HCT116 (cell line): Measurements from ENCODE around the gene PLAC8L1. TPM values are rescaled to one million over a fixed set of nuclear protein-coding genes. Genes with fewer than 3 reads are reported as not detected.

Experiments
- ATAC-seq: fragments of 200-7000 bp; cut with Tn5 transposase; 2 replicates; pipeline ENCODE4 v1.9.1; 2020; ENCODE audit warnings: mild to moderate bottlenecking, moderate library complexity
- BruUV-seq: library from RNA; stranded (reverse); fragments of 400-500 nt; replicated peaks from 2 replicates; lab custom pipeline; 2021; lab: Mats Ljungman, UMichigan
- CTCF ChIA-PET: fragments of 300-600 bp; sonication (Branson Sonifier 250); formaldehyde crosslinking; loops from one replicate; lab custom pipeline; 2021; ENCODE audit warnings: antibody characterized with exemption; lab: Charles Lee
- POLR2A ChIA-PET: fragments of 300-600, 350-600 bp; sonication (Branson Sonifier 250); formaldehyde crosslinking; loops from one replicate; lab custom pipeline; 2021; ENCODE audit warnings: antibody characterized with exemption; lab: Charles Lee
- RAD21 ChIA-PET, 2 experiments: fragments of 300-600 bp; sonication (Branson Sonifier 250); formaldehyde crosslinking; loops; one replicate each; lab custom pipeline; 2023; ENCODE audit warnings: low total read pairs in 2 of 2; ENCODE audit not compliant: uncharacterized antibody in 2 of 2, unreplicated experiment in 2 of 2, low non-redundant PET in 1 of 2; lab: Charles Lee
- DNase-seq: peaks from one replicate; pipeline ENCODE4 v3.0.0-alpha.2; 2010; ENCODE audit warnings: low read depth, low spot score
- H2AFZ ChIP-seq: fragments of 200-600 bp; shearing (Covaris generic), sonication (generic); 2 replicates; pipeline ENCODE4 v1.6.1; 2017; ENCODE audit warnings: low read depth, mixed run types, mixed read lengths, antibody characterized with exemption, low read length; ENCODE audit not compliant: poor library complexity, severe bottlenecking
- H3K27ac ChIP-seq: 2 replicates; pipeline ENCODE4 v1.5.1; 2012; ENCODE audit warnings: low read depth, low read length
- H3K27me3 ChIP-seq: fragments of 200-600 bp; sonication (generic); 2 replicates; pipeline ENCODE4 v1.6.1; 2016; ENCODE audit warnings: mixed run types, low read length, mixed read lengths; ENCODE audit not compliant: insufficient read depth
- H3K36me3 ChIP-seq, 2 experiments: fragments of 200-500 bp in 1 of 2; fragments of 200-600 bp in 1 of 2; sonication (Bioruptor generic) in 1 of 2; sonication (generic) in 1 of 2; 2 replicates each; pipeline versions ENCODE4 v1.5.1 to v1.6.1; 2014 to 2016; ENCODE audit warnings: low read length in 2 of 2, inconsistent platforms in 1 of 2, mixed read lengths in 1 of 2, mixed run types in 1 of 2; ENCODE audit not compliant: insufficient read depth in 2 of 2, control insufficient read depth in 1 of 2
- H3K4me1 ChIP-seq, 2 experiments: fragments of 200-600 bp in 1 of 2; sonication (generic) in 1 of 2; 2 replicates each; pipeline versions ENCODE4 v1.5.1 to v1.6.1; 2012 to 2017; ENCODE audit warnings: low read length in 2 of 2, inconsistent platforms in 1 of 2, mild to moderate bottlenecking in 1 of 2, mixed read lengths in 1 of 2, mixed run types in 1 of 2, moderate library complexity in 1 of 2; ENCODE audit not compliant: insufficient read depth in 2 of 2, control insufficient read depth in 1 of 2
- H3K4me2 ChIP-seq: fragments of 200-600 bp; sonication (generic); 2 replicates; pipeline ENCODE4 v1.6.1; 2017; ENCODE audit warnings: mixed run types, low read length, mixed read lengths
- H3K4me3 ChIP-seq, 2 experiments: fragments of 200-600 bp in 1 of 2; sonication (generic) in 1 of 2; replicated peaks in 1 of 2; 2 replicates each; pipeline ENCODE4 v1.5.1; 2011 to 2016; ENCODE audit warnings: low read length in 2 of 2, control low read depth in 1 of 2, low read depth in 1 of 2, mild to moderate bottlenecking in 1 of 2, mixed read lengths in 1 of 2, mixed run types in 1 of 2
- H3K79me2 ChIP-seq: fragments of 200-600 bp; sonication (generic); 2 replicates; pipeline ENCODE4 v1.6.1; 2017; ENCODE audit warnings: mild to moderate bottlenecking, mixed run types, low read length, moderate library complexity, mixed read lengths; ENCODE audit not compliant: insufficient read depth
- H3K9ac ChIP-seq: fragments of 200-600 bp; sonication (generic); 2 replicates; pipeline ENCODE4 v1.6.1; 2016; ENCODE audit warnings: low read length, mixed read lengths
- H3K9me2 ChIP-seq: fragments of 200-600 bp; sonication (generic), shearing (Covaris generic); 2 replicates; pipeline ENCODE4 v1.6.1; 2017; ENCODE audit warnings: mixed run types, mild to moderate bottlenecking, moderate library complexity; ENCODE audit not compliant: insufficient read depth
- H3K9me3 ChIP-seq, 2 experiments: fragments of 200-500 bp in 1 of 2; fragments of 200-600 bp in 1 of 2; sonication (Bioruptor generic) in 1 of 2; sonication (generic) in 1 of 2; 2 replicates each; pipeline ENCODE4 v1.6.1; 2014 to 2017; ENCODE audit warnings: low read length in 2 of 2, mixed read lengths in 2 of 2, inconsistent platforms in 1 of 2, low read depth in 1 of 2, mild to moderate bottlenecking in 1 of 2, mixed run types in 1 of 2, moderate library complexity in 1 of 2; ENCODE audit not compliant: control insufficient read depth in 1 of 2, insufficient read depth in 1 of 2
- H4K20me1 ChIP-seq: fragments of 200-600 bp; sonication (generic), shearing (Covaris generic); 2 replicates; pipeline ENCODE4 v1.6.1; 2017; ENCODE audit warnings: mixed run types, mild to moderate bottlenecking, moderate library complexity; ENCODE audit not compliant: insufficient read depth
- CBX3 ChIP-seq: IDR thresholded peaks from 2 replicates; pipeline ENCODE4 v1.6.1; 2012; ENCODE audit warnings: low read depth
- CEBPB ChIP-seq: IDR thresholded peaks from 2 replicates; pipeline ENCODE4 v1.6.1; 2012; ENCODE audit warnings: low read depth
- CTCF ChIP-seq, 3 experiments: fragments of 200-600 bp in 1 of 3; sonication (generic) in 1 of 3; IDR thresholded peaks in 2 of 3; conservative IDR thresholded peaks in 1 of 3; 2 replicates each; pipeline ENCODE4 v1.5.1; 2012 to 2017; ENCODE audit warnings: low read depth in 2 of 3, low read length in 2 of 3, antibody characterized with exemption in 1 of 3, borderline replicate concordance in 1 of 3, control low read depth in 1 of 3, mild to moderate bottlenecking in 1 of 3, mixed read lengths in 1 of 3, mixed run types in 1 of 3, moderate library complexity in 1 of 3; ENCODE audit not compliant: insufficient read depth in 1 of 3
- ELF1 ChIP-seq: IDR thresholded peaks from 2 replicates; pipeline ENCODE4 v1.6.1; 2012; ENCODE audit warnings: low read depth, borderline replicate concordance
- FOSL1 ChIP-seq: IDR thresholded peaks from 2 replicates; pipeline ENCODE4 v1.6.1; 2012; ENCODE audit warnings: low read depth
- RAD21 ChIP-seq: IDR thresholded peaks from 2 replicates; pipeline ENCODE4 v1.6.1; 2012; ENCODE audit warnings: low read depth, mild to moderate bottlenecking
- SIN3A ChIP-seq: IDR thresholded peaks from 2 replicates; pipeline ENCODE4 v1.6.1; 2012; ENCODE audit warnings: low read depth
- SP1 ChIP-seq: IDR thresholded peaks from 2 replicates; pipeline ENCODE4 v1.6.1; 2012; ENCODE audit warnings: low read depth
- YY1 ChIP-seq: IDR thresholded peaks from 2 replicates; pipeline ENCODE4 v1.6.1; 2011; ENCODE audit warnings: low read length, low read depth, moderate library complexity, mild to moderate bottlenecking; ENCODE audit not compliant: insufficient replicate concordance; ENCODE audit errors: extremely low read depth
- ZFX ChIP-seq: fragments of 450-650 bp; IDR thresholded peaks from 2 replicates; pipeline ENCODE4 v1.6.1; 2017
- ZNF274 ChIP-seq: fragments of 200-500 bp; sonication (Bioruptor generic); IDR thresholded peaks from 2 replicates; pipeline ENCODE4 v1.6.1; 2014; ENCODE audit warnings: mild to moderate bottlenecking, low read depth, low read length, inconsistent platforms
- intact Hi-C: fragments of 100-400 bp; cut with micrococcal nuclease; formaldehyde crosslinking; loops from 2 replicates; pipeline ENCODE4 v1.10.0; 2022
- total RNA-seq: library from RNA; stranded (reverse); gene quantifications from one replicate; pipeline ENCODE4 v1.2.1, GENCODE V29; 2021; ENCODE audit not compliant: unreplicated experiment
- TF ChIP-seq, protein P1 (sequence below): IDR thresholded peaks from 2 replicates; pipeline ENCODE4 v1.6.1; 2012
- TF ChIP-seq, protein P2 (sequence below): IDR thresholded peaks from 2 replicates; pipeline ENCODE4 v1.6.1; 2012; ENCODE audit warnings: low read depth

PLAC8L1 gene
- total RNA-seq, 1 experiment from 2014 or later: 2.6 TPM

DNA sequence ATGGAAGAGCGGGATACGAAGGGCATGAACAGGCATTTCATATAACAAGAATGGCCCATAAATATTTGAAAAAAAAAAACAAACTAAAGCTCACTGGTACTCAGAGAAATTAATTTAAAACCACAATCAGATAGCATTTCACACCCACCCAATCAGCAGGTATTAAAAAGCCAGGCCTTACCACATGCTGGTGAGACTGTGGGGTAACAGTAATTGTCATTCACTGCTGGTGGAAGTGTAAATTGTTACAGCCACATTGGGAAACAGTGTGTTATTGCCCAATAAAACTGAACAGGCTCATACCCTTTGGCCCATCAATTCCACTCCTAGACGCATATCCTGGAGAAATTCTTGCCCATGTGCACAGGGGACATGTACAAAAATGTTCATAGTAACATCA lies 66.0 kb downstream of the PLAC8L1 start (continued):
- TF ChIP-seq, protein P1, sequence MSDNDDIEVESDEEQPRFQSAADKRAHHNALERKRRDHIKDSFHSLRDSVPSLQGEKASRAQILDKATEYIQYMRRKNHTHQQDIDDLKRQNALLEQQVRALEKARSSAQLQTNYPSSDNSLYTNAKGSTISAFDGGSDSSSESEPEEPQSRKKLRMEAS: no peak
- no peak for TF ChIP-seq FOSL1

DNA sequence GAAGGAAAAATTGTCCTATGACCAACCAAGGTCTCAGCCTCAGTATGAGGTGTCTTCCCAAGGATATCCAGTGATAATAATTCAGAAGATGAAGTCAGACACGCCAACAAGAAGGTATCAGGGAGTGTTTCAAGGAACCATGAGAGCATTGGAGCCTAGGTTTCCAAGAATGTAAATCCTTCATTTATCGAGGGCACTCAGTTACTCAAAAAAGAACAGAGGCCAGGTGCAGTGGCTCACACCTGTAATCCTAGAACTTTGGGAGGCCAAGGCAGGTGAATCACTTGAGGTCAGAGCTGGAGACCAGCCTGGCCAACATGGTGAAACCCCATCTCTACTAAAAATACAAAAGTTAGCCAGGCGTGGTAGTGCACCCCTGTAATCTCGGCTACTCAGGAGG lies 70.8 kb downstream of the PLAC8L1 start:
- H3K27ac ChIP-seq: no peak overlapping the region
- BruUV-seq: no TSS peak
- H3K9me2 ChIP-seq: no peaks in the 10 kb centered on the region
- intact Hi-C loops: no loop called here
- H3K4me3 ChIP-seq: no peak overlapping the region
- H4K20me1 ChIP-seq: no peaks in the 10 kb centered on the region
- ChIA-PET RAD21 (no interaction called here), POLR2A (no interaction called here), CTCF (no interaction called here)
- ATAC-seq (no peak), DNase-seq (no peak)
- no peak overlapping the region for H3K4me2 ChIP-seq
- H3K4me1 ChIP-seq: peaks cover 0 to 5% of the 10 kb centered on the region in 2 experiments; a peak in 1 of 4 replicates
- H3K27me3 ChIP-seq: no peaks in the 10 kb centered on the region
- no peak overlapping the region for H3K9ac ChIP-seq
- H3K79me2 ChIP-seq: no peaks in the 10 kb centered on the region
- H3K9me3 ChIP-seq: no peaks in the 10 kb centered on the region
- TF ChIP-seq CBX3 (no peak), SIN3A (no peak), ELF1 (no peak), CTCF (IDR thresholded peaks at IDR 0.05 in 2 of 3, conservative IDR thresholded peaks at IDR 0.05 in 1 of 3; ENCODE audit: borderline replicate concordance in 1 of 3, insufficient read depth in 1 of 3, low read depth in 2 of 3, low read length in 2 of 3) (no peak), FOSL1 (no peak), RAD21 (no peak), CEBPB (no peak), ZNF274 (no peak), ZFX (no peak), SP1 (no peak), YY1 (no peak)
- TF ChIP-seq, protein P1: no peak
- TF ChIP-seq, protein P2, sequence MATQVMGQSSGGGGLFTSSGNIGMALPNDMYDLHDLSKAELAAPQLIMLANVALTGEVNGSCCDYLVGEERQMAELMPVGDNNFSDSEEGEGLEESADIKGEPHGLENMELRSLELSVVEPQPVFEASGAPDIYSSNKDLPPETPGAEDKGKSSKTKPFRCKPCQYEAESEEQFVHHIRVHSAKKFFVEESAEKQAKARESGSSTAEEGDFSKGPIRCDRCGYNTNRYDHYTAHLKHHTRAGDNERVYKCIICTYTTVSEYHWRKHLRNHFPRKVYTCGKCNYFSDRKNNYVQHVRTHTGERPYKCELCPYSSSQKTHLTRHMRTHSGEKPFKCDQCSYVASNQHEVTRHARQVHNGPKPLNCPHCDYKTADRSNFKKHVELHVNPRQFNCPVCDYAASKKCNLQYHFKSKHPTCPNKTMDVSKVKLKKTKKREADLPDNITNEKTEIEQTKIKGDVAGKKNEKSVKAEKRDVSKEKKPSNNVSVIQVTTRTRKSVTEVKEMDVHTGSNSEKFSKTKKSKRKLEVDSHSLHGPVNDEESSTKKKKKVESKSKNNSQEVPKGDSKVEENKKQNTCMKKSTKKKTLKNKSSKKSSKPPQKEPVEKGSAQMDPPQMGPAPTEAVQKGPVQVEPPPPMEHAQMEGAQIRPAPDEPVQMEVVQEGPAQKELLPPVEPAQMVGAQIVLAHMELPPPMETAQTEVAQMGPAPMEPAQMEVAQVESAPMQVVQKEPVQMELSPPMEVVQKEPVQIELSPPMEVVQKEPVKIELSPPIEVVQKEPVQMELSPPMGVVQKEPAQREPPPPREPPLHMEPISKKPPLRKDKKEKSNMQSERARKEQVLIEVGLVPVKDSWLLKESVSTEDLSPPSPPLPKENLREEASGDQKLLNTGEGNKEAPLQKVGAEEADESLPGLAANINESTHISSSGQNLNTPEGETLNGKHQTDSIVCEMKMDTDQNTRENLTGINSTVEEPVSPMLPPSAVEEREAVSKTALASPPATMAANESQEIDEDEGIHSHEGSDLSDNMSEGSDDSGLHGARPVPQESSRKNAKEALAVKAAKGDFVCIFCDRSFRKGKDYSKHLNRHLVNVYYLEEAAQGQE: no peak
- H3K36me3 ChIP-seq: no peaks in the 10 kb centered on the region
- H2AFZ ChIP-seq: no peak overlapping the region
